ENCODE results near the gene CHPT1. TPM values are rescaled to one million over a fixed set of nuclear protein-coding genes. Genes with fewer than 3 reads are reported as not detected.

The CHPT1 gene
- polyA plus RNA-seq, 1 of the 3 experiments (the other 2 are of a cell fraction), result 12.0 TPM

GRCh38 chr12:101775816-101776215 lies 78.4 kb downstream of the CHPT1 start:
- Histone ChIP-seq H3K36me3 (replicated peaks in 1 of 2; ENCODE audit: control insufficient read depth in 1 of 2, insufficient read depth in 2 of 2, low read length in 1 of 2) (peaks cover 6 to 7% of the 10 kb centered on the region in 2 experiments), H2AFZ (ENCODE audit: low read depth) (no peak overlapping the region), H3K9ac (no peak overlapping the region), H4K20me1 (ENCODE audit: insufficient read depth) (no peaks in the 10 kb centered on the region), H3K27ac (ENCODE audit: low read depth in 2 of 2, low read length in 1 of 2) (no peak overlapping the region), H3K79me2 (ENCODE audit: insufficient read depth) (no peaks in the 10 kb centered on the region), H3F3A (replicated peaks; ENCODE audit: insufficient read depth) (no peaks in the 10 kb centered on the region), H3K4me3 (ENCODE audit: low read depth in 2 of 2, low read length in 1 of 2) (no peak overlapping the region), H3K27me3 (ENCODE audit: insufficient read depth) (no peaks in the 10 kb centered on the region), H3K9me3 (no peaks in the 10 kb centered on the region), H3K4me2 (no peak overlapping the region), H3K9me2 (no peaks in the 10 kb centered on the region), H3K4me1 (ENCODE audit: control insufficient read depth in 1 of 2, insufficient read depth in 2 of 2, low read depth in 1 of 2, low read length in 1 of 2) (no peaks in the 10 kb centered on the region)
- no peak for DNase-seq
- TF ChIP-seq EZH2phosphoT487 (IDR thresholded peaks at IDR 0.05; ENCODE audit: borderline replicate concordance, low read depth), result no peak
- WGBS (ENCODE audit: low lambda C conversion rate), result 55% methylated on average over 2 of the region's 2 CpGs
- CTCF ChIA-PET, result interaction anchor here (3.1 to 6.7 kb wide), 2 partner anchors 55 to 64 kb away, joined by 16 to 44 read pairs; partner anchors contain the start of gene GNPTAB
- POLR2A ChIA-PET, result no interaction called here

- Histone ChIP-seq H3K9me3 (no peaks in the 10 kb centered on the region), H3K27ac (ENCODE audit: low read depth in 2 of 2, low read length in 1 of 2) (no peak overlapping the region), H3K9me2 (no peaks in the 10 kb centered on the region), H3K4me3 (ENCODE audit: low read depth in 2 of 2, low read length in 1 of 2) (no peak overlapping the region), H3K27me3 (ENCODE audit: insufficient read depth) (no peaks in the 10 kb centered on the region), H3F3A (replicated peaks; ENCODE audit: insufficient read depth) (peaks cover 3% of the 10 kb centered on the region), H3K79me2 (ENCODE audit: insufficient read depth) (no peaks in the 10 kb centered on the region), H4K20me1 (ENCODE audit: insufficient read depth) (no peaks in the 10 kb centered on the region), H3K4me1 (ENCODE audit: control insufficient read depth in 1 of 2, insufficient read depth in 2 of 2, low read depth in 1 of 2, low read length in 1 of 2) (no peaks in the 10 kb centered on the region), H3K4me2 (no peak overlapping the region), H3K36me3 (replicated peaks in 1 of 2; ENCODE audit: control insufficient read depth in 1 of 2, insufficient read depth in 2 of 2, low read length in 1 of 2) (peaks cover 4 to 6% of the 10 kb centered on the region in 2 experiments), H2AFZ (ENCODE audit: low read depth) (no peak overlapping the region), H3K9ac (no peak overlapping the region)
- WGBS (ENCODE audit: low lambda C conversion rate), result 88% methylated on average over 3 of the region's 3 CpGs
- DNase-seq, result no peak
- TF ChIP-seq USF2 (IDR thresholded peaks at IDR 0.05; ENCODE audit: borderline replicate concordance, low read depth, low read length) (no peak), FOXJ3 (CRISPR knock-in tag; IDR thresholded peaks at IDR 0.05) (no peak), IRF3 (IDR thresholded peaks at IDR 0.05; ENCODE audit: low read depth, low read length) (no peak), TAF1 (IDR thresholded peaks at IDR 0.05; ENCODE audit: borderline replicate concordance, low read depth, low read length) (no peak), YY1 (IDR thresholded peaks at IDR 0.05; ENCODE audit: low read depth) (no peak), MXI1 (IDR thresholded peaks at IDR 0.05; ENCODE audit: low read depth, low read length) (no peak), RAD21 (IDR thresholded peaks at IDR 0.05; ENCODE audit: low read length) (no peak), TEAD4 (IDR thresholded peaks at IDR 0.05; ENCODE audit: borderline replicate concordance, insufficient read depth) (no peak), MEF2A (IDR thresholded peaks at IDR 0.05; ENCODE audit: borderline replicate concordance, low read depth) (no peak), REST (IDR thresholded peaks at IDR 0.05; ENCODE audit: low read depth, low read length) (no peak), EZH2phosphoT487 (IDR thresholded peaks at IDR 0.05; ENCODE audit: borderline replicate concordance, low read depth) (no peak), RCOR1 (IDR thresholded peaks at IDR 0.05; ENCODE audit: low read length) (no peak)
- POLR2A ChIA-PET, result no interaction called here
- CTCF ChIA-PET, result interaction anchor here (3.1 to 6.7 kb wide), 2 partner anchors 53 to 62 kb away, joined by 16 to 44 read pairs; partner anchors contain the start of gene GNPTAB
These were observed 80.0 kb downstream of the CHPT1 start for GRCh38 chr12:101777485-101777884.

Data from SK-N-SH (cell line).